GM12878 (cell line): Measurements from ENCODE around the gene GCM1. TPM values are rescaled to one million over a fixed set of nuclear protein-coding genes. Genes with fewer than 3 reads are reported as not detected.

ENCODE experiments used
- ATAC-seq: fragments of 200-7000 bp; cut with Tn5 transposase; 3 replicates; pipeline ENCODE4 v1.9.1; 2020; ENCODE audit warnings: mild to moderate bottlenecking, moderate library complexity
- BruUV-seq: library from RNA; stranded (reverse); fragments of 400-500 nt; replicated peaks from 2 replicates; lab custom pipeline; 2021; lab: Mats Ljungman, UMichigan
- CTCF ChIA-PET: fragments of 300-600 bp; sonication (Branson Sonifier 250); formaldehyde crosslinking; extraction: SDS; loops from one replicate; lab custom pipeline; 2021; ENCODE audit warnings: inconsistent platforms; lab: Yijun Ruan, JAX
- POLR2A ChIA-PET: fragments of 350-600 bp; formaldehyde crosslinking; extraction: SDS; loops from one replicate; lab custom pipeline; 2021; ENCODE audit warnings: inconsistent platforms; lab: Charles Lee
- RAD21 ChIA-PET: fragments of 300-600 bp; sonication (Branson Sonifier 250); formaldehyde crosslinking; loops from one replicate; lab custom pipeline; 2023; ENCODE audit warnings: antibody characterized with exemption; ENCODE audit not compliant: unreplicated experiment; lab: Charles Lee
- SMC1A ChIA-PET: fragments of 300-600 bp; sonication (Branson Sonifier 250); formaldehyde crosslinking; loops from one replicate; lab custom pipeline; 2023; ENCODE audit not compliant: unreplicated experiment, uncharacterized antibody; lab: Charles Lee
- DNase-seq: peaks from one replicate; pipeline ENCODE4 v3.0.0-alpha.2; 2011; ENCODE audit warnings: low read depth, low spot score
- FAIRE-seq: peaks from 3 replicates; lab custom pipeline; 2011; peaks lifted over from hg19 to GRCh38; lab: Jason Lieb, UNC
- H2AFZ ChIP-seq: 2 replicates; pipeline ENCODE4 v1.6.0; 2011; ENCODE audit warnings: low read depth, low read length, control low read depth; ENCODE audit not compliant: control insufficient read depth
- H3K27ac ChIP-seq: 2 replicates; pipeline ENCODE4 v1.5.1; 2011; ENCODE audit warnings: control low read depth; ENCODE audit not compliant: control insufficient read depth, insufficient read depth
- H3K27me3 ChIP-seq, 2 experiments: replicated peaks in 1 of 2; 2 replicates each; pipeline versions ENCODE4 v1.6.0 to v1.6.1; 2011; ENCODE audit warnings: low read length in 1 of 2; ENCODE audit not compliant: control insufficient read depth in 2 of 2, insufficient read depth in 2 of 2
- H3K36me3 ChIP-seq, 2 experiments: 2 replicates each; pipeline ENCODE4 v1.5.1; 2011; ENCODE audit warnings: low read length in 1 of 2; ENCODE audit not compliant: control insufficient read depth in 2 of 2, insufficient read depth in 2 of 2
- H3K4me1 ChIP-seq: 2 replicates; pipeline ENCODE4 v1.6.1; 2011; ENCODE audit warnings: mild to moderate bottlenecking, low read length, moderate library complexity, mixed read lengths; ENCODE audit not compliant: control insufficient read depth, insufficient read depth
- H3K4me2 ChIP-seq: 2 replicates; pipeline ENCODE4 v1.6.0; 2011; ENCODE audit warnings: control low read depth; ENCODE audit not compliant: control insufficient read depth, insufficient read depth
- H3K4me3 ChIP-seq: fragments of 200-600 bp; sonication (generic); 2 replicates; pipeline ENCODE4 v1.5.1; 2016
- H3K79me2 ChIP-seq: 2 replicates; pipeline ENCODE4 v1.6.0; 2011; ENCODE audit warnings: low read length; ENCODE audit not compliant: control insufficient read depth, insufficient read depth
- H3K9ac ChIP-seq: 2 replicates; pipeline ENCODE4 v1.8.0; 2011; ENCODE audit warnings: low read length, control low read depth, mixed read lengths; ENCODE audit not compliant: control insufficient read depth, insufficient read depth
- H3K9me3 ChIP-seq: replicated peaks from 3 replicates; pipeline ENCODE4 v1.5.1; 2011; ENCODE audit warnings: mild to moderate bottlenecking, low read length; ENCODE audit not compliant: control insufficient read depth, insufficient read depth
- H4K20me1 ChIP-seq: 2 replicates; pipeline ENCODE4 v1.6.0; 2011; ENCODE audit not compliant: control insufficient read depth, insufficient read depth
- BHLHE40 ChIP-seq, 2 experiments: fragments of 450-650 bp in 1 of 2; IDR thresholded peaks; 2 replicates each; pipeline ENCODE4 v1.6.1; 2011 to 2017; ENCODE audit warnings: low read depth in 2 of 2, borderline replicate concordance in 1 of 2, improper control_type of control experiment in 1 of 2, low read length in 1 of 2, mild to moderate bottlenecking in 1 of 2
- BMI1 ChIP-seq: fragments of 450-650 bp; IDR thresholded peaks from 2 replicates; pipeline ENCODE4 v1.6.1; 2016; ENCODE audit warnings: mild to moderate bottlenecking, moderate library complexity, borderline replicate concordance
- CBX3 ChIP-seq: fragments of 200-600 bp; sonication (generic); IDR thresholded peaks from 2 replicates; pipeline ENCODE4 v1.6.1; 2016; ENCODE audit warnings: low read depth, borderline replicate concordance
- DPF2 ChIP-seq: fragments of 450-650 bp; IDR thresholded peaks from 2 replicates; pipeline ENCODE4 v1.6.1; 2017; ENCODE audit warnings: mild to moderate bottlenecking
- ESRRA ChIP-seq: IDR thresholded peaks from 2 replicates; pipeline ENCODE4 v1.6.1; 2012; ENCODE audit warnings: mild to moderate bottlenecking, low read length, improper control_type of control experiment
- FOXK2 ChIP-seq: fragments of 450-650 bp; IDR thresholded peaks from 2 replicates; pipeline ENCODE4 v1.6.1; 2017; ENCODE audit warnings: mild to moderate bottlenecking, moderate library complexity
- LARP7 ChIP-seq: fragments of 450-650 bp; IDR thresholded peaks from 2 replicates; pipeline ENCODE4 v1.6.1; 2017; ENCODE audit warnings: mild to moderate bottlenecking
- NR2C2 ChIP-seq: IDR thresholded peaks from 2 replicates; pipeline ENCODE4 v1.6.1; 2011; ENCODE audit warnings: borderline replicate concordance, low read depth; ENCODE audit not compliant: control insufficient read depth, insufficient read length
- PML ChIP-seq: IDR thresholded peaks from 2 replicates; pipeline ENCODE4 v1.6.1; 2012; ENCODE audit warnings: low read length, inconsistent platforms
- POLR2A ChIP-seq: IDR thresholded peaks from 2 replicates; pipeline ENCODE4 v1.6.1; 2011; ENCODE audit warnings: low read depth, mild to moderate bottlenecking, low read length
- SMARCA5 ChIP-seq: fragments of 450-650 bp; IDR thresholded peaks from 2 replicates; pipeline ENCODE4 v1.6.1; 2017; ENCODE audit warnings: mild to moderate bottlenecking
- SUPT20H ChIP-seq: IDR thresholded peaks from 2 replicates; pipeline ENCODE4 v1.6.1; 2011; ENCODE audit warnings: low read depth, mild to moderate bottlenecking, low read length, moderate library complexity, borderline replicate concordance; ENCODE audit not compliant: control insufficient read depth
- WGBS: methylation state at CpG from one replicate; pipeline ENCODE4 v1.1.6; 2016; ENCODE audit warnings: low lambda C conversion rate; ENCODE audit not compliant: insufficient replicate concordance, insufficient coverage; ENCODE audit errors: missing lambda C conversion rate; 5-methylcytosine and 5-hydroxymethylcytosine counted together
- in situ Hi-C: fragments of 300-500 bp; cut with MboI; formaldehyde crosslinking; loops from 9 replicates; pipeline ENCODE4 v1.14.3; 2018; ENCODE audit warnings: mixed read lengths
- intact Hi-C: fragments of 100-400 bp; cut with micrococcal nuclease; formaldehyde crosslinking; loops from one replicate; pipeline ENCODE4 v1.14.2; 2022; ENCODE audit not compliant: unreplicated experiment
- polyA plus RNA-seq, 11 experiments: library from polyadenylated mRNA; depleted of rRNA in 4 of 11; unstranded in 6 of 11; stranded (reverse) in 5 of 11; fragments of >200 nt; fragmentation: Nextera tagmentation in 4 of 11; fragmentation: Illumina TruSeq in 1 of 11; extraction: Ambion mirVana in 4 of 11; extraction: Trizol in 1 of 11; gene quantifications; 1 replicate in 1 of 11; 2 replicates in 10 of 11; pipeline versions ENCODE4 v1.2.1 to v1.2.3, GENCODE V29; 2011 to 2016; ENCODE audit warnings: inconsistent platforms in 2 of 11, missing spikeins in 2 of 11, low read depth in 1 of 11
- total RNA-seq, 4 experiments: library from RNA; depleted of rRNA in 3 of 4; stranded (reverse); fragments of >200 nt in 3 of 4; fragmentation: Illumina TruSeq in 1 of 4; extraction: Trizol in 1 of 4; gene quantifications; 2 replicates each; pipeline versions ENCODE4 v1.2.1 to v1.2.3, GENCODE V29; 2013 to 2021
- TF ChIP-seq, protein P1 (sequence below): fragments of 450-650 bp; IDR thresholded peaks from 2 replicates; pipeline ENCODE4 v1.6.1; 2018; ENCODE audit warnings: mild to moderate bottlenecking, low read depth, moderate library complexity; ENCODE audit not compliant: partially characterized antibody
- TF ChIP-seq, protein P2 (sequence below): fragments of 450-650 bp; IDR thresholded peaks from 2 replicates; pipeline ENCODE4 v1.6.1; 2016; ENCODE audit warnings: mild to moderate bottlenecking
- TF ChIP-seq, protein P3 (sequence below): fragments of 450-650 bp; IDR thresholded peaks from 2 replicates; pipeline ENCODE4 v1.6.1; 2017; ENCODE audit warnings: mild to moderate bottlenecking, moderate library complexity

Gene GCM1
- total and polyA plus RNA-seq, 10 of the 15 experiments (the other 5 are each of a cell fraction or from before 2014, with no cell fraction given): 0.04 to 0.08 (median 0.05) TPM; not detected in 5

DNA sequence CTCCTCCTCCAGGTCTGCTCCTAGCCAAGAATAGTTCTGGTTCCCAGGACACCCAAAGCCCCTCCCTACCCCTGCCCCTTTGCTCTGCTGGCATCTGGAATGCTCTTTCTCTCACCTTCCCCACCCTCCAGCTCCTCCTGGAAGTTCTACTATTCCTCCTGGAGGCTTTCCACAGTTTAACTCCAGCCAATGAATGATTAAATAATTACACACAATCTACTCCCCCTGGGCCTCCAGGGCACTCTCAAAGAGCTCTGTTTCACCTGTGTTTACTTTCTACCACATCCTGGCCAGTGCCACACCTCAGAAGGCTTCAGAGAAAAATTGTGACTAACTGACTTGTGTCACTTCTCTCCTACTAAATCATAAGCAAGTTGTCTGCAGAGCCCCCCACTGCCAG is 36.2 kb downstream of the GCM1 start (continued):
- TF ChIP-seq, protein P1, sequence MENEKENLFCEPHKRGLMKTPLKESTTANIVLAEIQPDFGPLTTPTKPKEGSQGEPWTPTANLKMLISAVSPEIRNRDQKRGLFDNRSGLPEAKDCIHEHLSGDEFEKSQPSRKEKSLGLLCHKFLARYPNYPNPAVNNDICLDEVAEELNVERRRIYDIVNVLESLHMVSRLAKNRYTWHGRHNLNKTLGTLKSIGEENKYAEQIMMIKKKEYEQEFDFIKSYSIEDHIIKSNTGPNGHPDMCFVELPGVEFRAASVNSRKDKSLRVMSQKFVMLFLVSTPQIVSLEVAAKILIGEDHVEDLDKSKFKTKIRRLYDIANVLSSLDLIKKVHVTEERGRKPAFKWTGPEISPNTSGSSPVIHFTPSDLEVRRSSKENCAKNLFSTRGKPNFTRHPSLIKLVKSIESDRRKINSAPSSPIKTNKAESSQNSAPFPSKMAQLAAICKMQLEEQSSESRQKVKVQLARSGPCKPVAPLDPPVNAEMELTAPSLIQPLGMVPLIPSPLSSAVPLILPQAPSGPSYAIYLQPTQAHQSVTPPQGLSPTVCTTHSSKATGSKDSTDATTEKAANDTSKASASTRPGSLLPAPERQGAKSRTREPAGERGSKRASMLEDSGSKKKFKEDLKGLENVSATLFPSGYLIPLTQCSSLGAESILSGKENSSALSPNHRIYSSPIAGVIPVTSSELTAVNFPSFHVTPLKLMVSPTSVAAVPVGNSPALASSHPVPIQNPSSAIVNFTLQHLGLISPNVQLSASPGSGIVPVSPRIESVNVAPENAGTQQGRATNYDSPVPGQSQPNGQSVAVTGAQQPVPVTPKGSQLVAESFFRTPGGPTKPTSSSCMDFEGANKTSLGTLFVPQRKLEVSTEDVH: no peak
- TF ChIP-seq SUPT20H: no peak

DNA sequence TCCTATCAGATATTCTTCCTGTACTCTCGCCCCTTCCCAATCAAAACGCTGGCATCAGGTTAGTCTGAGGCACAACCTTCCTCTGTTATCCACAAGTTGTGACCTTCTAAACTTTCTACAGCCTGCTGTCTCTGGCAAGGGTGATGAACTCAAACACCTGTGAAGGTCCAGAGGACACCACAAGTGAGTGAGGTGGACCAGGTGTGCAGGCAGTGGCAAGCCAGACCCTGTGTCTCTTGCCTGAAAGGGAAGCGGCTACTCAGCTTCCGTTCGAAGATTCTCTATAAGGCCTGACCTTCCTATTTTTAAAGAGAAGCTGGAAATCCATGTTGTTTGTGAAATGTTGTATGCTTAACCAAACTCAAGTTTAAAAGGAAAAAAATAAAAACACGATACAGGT is 36.8 kb downstream of the GCM1 start:
- H3K27me3 ChIP-seq: no peaks in the 10 kb centered on the region; a peak in 1 of 4 replicates
- ATAC-seq: no peak
- H3K79me2 ChIP-seq: no peaks in the 10 kb centered on the region
- H3K4me3 ChIP-seq: no peak overlapping the region
- BruUV-seq: no TSS peak
- H4K20me1 ChIP-seq: no peaks in the 10 kb centered on the region
- DNase-seq: no peak
- SMC1A ChIA-PET: interaction anchor here (0.5 to 1.0 kb wide), 2 partner anchors 536 to 756 kb away, joined by 3 read pairs; no protein-coding TSS in a partner anchor
- in situ Hi-C loops: no loop called here
- H3K9ac ChIP-seq: no peak overlapping the region
- no peak for TF ChIP-seq PML
- TF ChIP-seq, protein P2, sequence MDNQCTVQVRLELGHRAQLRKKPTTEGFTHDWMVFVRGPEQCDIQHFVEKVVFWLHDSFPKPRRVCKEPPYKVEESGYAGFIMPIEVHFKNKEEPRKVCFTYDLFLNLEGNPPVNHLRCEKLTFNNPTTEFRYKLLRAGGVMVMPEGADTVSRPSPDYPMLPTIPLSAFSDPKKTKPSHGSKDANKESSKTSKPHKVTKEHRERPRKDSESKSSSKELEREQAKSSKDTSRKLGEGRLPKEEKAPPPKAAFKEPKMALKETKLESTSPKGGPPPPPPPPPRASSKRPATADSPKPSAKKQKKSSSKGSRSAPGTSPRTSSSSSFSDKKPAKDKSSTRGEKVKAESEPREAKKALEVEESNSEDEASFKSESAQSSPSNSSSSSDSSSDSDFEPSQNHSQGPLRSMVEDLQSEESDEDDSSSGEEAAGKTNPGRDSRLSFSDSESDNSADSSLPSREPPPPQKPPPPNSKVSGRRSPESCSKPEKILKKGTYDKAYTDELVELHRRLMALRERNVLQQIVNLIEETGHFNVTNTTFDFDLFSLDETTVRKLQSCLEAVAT: no peak
- TF ChIP-seq BHLHE40 (IDR thresholded peaks at IDR 0.05; ENCODE audit: borderline replicate concordance in 1 of 2, low read depth in 2 of 2, low read length in 1 of 2): no peak
- TF ChIP-seq SMARCA5: no peak
- no peak for TF ChIP-seq CBX3
- no peak for TF ChIP-seq DPF2
- no peak for TF ChIP-seq LARP7
- TF ChIP-seq, protein P3, sequence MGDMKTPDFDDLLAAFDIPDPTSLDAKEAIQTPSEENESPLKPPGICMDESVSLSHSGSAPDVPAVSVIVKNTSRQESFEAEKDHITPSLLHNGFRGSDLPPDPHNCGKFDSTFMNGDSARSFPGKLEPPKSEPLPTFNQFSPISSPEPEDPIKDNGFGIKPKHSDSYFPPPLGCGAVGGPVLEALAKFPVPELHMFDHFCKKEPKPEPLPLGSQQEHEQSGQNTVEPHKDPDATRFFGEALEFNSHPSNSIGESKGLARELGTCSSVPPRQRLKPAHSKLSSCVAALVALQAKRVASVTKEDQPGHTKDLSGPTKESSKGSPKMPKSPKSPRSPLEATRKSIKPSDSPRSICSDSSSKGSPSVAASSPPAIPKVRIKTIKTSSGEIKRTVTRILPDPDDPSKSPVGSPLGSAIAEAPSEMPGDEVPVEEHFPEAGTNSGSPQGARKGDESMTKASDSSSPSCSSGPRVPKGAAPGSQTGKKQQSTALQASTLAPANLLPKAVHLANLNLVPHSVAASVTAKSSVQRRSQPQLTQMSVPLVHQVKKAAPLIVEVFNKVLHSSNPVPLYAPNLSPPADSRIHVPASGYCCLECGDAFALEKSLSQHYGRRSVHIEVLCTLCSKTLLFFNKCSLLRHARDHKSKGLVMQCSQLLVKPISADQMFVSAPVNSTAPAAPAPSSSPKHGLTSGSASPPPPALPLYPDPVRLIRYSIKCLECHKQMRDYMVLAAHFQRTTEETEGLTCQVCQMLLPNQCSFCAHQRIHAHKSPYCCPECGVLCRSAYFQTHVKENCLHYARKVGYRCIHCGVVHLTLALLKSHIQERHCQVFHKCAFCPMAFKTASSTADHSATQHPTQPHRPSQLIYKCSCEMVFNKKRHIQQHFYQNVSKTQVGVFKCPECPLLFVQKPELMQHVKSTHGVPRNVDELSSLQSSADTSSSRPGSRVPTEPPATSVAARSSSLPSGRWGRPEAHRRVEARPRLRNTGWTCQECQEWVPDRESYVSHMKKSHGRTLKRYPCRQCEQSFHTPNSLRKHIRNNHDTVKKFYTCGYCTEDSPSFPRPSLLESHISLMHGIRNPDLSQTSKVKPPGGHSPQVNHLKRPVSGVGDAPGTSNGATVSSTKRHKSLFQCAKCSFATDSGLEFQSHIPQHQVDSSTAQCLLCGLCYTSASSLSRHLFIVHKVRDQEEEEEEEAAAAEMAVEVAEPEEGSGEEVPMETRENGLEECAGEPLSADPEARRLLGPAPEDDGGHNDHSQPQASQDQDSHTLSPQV: no peak
- TF ChIP-seq FOXK2: no peak
- no peak for TF ChIP-seq POLR2A
- TF ChIP-seq ESRRA: no peak
- TF ChIP-seq NR2C2: no peak
- no peak for TF ChIP-seq BMI1
- 53% methylated on average over 6 of the region's 6 CpGs for WGBS
- no peaks in the 10 kb centered on the region for H3K36me3 ChIP-seq
- POLR2A ChIA-PET: no interaction called here
- peaks cover 7% of the 10 kb centered on the region; the same call in 1 of the 2 replicates for H3K4me1 ChIP-seq
- no peak overlapping the region for H2AFZ ChIP-seq
- CTCF ChIA-PET: interaction anchor here (0.5 kb wide), 1 partner anchor 90 kb away, joined by 3 read pairs; no protein-coding TSS in a partner anchor
- RAD21 ChIA-PET: no interaction called here
- FAIRE-seq: no peak
- H3K27ac ChIP-seq: no peak overlapping the region
- H3K4me2 ChIP-seq: no peak overlapping the region
- no peaks in the 10 kb centered on the region for H3K9me3 ChIP-seq
- intact Hi-C loops: no loop called here
